ENCODE results near the gene SPTBN1.

DNA sequence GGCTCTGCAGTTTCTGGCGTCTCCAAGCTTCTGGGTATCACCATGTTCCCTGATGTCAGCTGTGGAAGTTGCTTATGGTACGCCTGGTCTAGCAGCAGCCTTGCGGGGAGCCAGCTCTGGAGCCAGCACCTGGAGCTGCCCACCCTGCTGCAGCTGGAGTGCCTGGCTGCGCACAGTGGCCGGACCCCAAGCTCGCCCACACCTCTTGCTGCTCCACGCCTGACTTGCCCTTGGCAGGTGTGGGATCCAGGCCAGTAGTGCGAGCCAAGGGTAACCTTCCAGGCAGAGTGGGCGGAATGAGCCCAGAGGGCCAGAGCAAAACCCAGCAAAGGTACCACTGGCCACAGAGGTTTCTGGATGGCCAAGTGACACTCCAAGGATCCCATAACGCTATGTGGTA is 254.1 kb downstream of the SPTBN1 start:
- TF ChIP-seq, protein P1, sequence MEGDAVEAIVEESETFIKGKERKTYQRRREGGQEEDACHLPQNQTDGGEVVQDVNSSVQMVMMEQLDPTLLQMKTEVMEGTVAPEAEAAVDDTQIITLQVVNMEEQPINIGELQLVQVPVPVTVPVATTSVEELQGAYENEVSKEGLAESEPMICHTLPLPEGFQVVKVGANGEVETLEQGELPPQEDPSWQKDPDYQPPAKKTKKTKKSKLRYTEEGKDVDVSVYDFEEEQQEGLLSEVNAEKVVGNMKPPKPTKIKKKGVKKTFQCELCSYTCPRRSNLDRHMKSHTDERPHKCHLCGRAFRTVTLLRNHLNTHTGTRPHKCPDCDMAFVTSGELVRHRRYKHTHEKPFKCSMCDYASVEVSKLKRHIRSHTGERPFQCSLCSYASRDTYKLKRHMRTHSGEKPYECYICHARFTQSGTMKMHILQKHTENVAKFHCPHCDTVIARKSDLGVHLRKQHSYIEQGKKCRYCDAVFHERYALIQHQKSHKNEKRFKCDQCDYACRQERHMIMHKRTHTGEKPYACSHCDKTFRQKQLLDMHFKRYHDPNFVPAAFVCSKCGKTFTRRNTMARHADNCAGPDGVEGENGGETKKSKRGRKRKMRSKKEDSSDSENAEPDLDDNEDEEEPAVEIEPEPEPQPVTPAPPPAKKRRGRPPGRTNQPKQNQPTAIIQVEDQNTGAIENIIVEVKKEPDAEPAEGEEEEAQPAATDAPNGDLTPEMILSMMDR (IDR thresholded peaks at IDR 0.05), result no peak
- no peak for TF ChIP-seq POLR2A (IDR thresholded peaks at IDR 0.05)
